ENCODE results near the gene HDLBP. TPM values are rescaled to one million over a fixed set of nuclear protein-coding genes. Genes with fewer than 3 reads are reported as not detected.
A peak's percentile ranks its signal among the peaks of the same experiment; 100 is the strongest.
"Not testable (repeated sequence)": the region's sequence is repeated elsewhere in the genome, so short reads cannot be mapped to it uniquely, and the experiment has no call there.

The HDLBP gene
- polyA plus RNA-seq, 10 donors = 325 to 426 (median 361) TPM

DNA sequence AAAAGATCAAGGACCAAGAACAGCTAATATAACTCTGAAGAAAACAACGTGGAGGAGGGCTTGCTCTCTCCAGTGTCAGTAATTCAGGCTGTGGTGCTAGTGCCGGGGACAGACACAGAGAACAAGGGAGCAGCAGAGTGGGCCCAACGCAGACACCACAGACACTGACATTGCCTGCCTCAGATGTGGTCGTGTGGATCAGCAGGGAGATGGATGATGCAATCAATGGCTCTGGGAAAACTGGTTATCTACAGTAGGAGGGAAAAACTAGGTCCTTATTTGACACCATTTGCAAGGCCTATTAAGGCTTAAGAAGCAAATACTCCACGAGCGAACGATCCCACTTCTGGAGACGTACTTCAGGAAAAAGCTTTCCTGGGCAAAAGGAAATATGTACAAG lies 36.1 kb downstream of the HDLBP start:
- no peak for DNase-seq

- not testable (repeated sequence) for DNase-seq
Measured at GRCh38 chr2:241278306-241278705, 37.2 kb downstream of the HDLBP start.

DNA sequence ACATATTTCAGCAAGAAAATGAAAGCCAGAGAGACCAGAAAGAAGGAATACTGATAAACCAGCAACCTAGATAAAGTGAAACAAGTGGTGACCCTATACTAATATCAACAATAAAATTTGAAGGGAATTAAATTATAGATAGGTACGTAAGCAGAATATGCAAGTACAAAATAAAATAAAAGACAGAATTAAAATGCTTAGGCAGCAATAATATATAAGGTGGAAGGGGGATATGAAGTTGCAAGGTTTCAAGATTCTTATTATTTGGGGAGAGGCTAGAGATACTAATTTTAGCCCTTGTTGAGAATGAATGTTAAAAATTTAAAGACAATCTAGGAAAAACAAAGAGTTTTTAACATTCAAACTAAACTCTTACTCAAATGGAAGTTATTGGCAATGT lies 39.6 kb downstream of the HDLBP start:
- DNase-seq = no peak

GRCh38 chr2:241275504-241275903 lies 40.0 kb downstream of the HDLBP start:
- no peak for DNase-seq

DNA sequence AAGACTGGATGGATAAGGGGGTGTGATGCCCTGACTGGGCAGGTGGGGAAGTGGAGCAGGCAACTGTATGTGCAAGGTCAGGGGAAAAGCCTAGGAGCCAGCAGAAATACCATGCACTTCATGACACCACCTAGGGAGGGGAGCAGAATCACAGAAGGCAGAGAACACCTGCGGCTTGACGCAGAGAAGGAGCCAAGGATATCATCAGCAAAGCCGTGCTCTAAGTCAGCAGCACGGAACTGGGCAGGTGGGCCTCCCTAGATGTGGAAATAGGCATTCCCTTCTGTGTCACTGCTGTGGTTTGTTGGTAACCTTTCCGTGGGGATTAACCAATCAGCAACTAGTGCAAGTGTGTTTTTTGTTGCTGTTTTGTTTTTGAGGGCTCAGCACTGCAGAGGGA lies 41.3 kb downstream of the HDLBP start:
- DNase-seq = no peak

GRCh38 chr2:241273210-241274020 lies 42.1 kb downstream of the HDLBP start:
- DNase-seq = peak in 1 of 3 donors; percentile 33

DNA sequence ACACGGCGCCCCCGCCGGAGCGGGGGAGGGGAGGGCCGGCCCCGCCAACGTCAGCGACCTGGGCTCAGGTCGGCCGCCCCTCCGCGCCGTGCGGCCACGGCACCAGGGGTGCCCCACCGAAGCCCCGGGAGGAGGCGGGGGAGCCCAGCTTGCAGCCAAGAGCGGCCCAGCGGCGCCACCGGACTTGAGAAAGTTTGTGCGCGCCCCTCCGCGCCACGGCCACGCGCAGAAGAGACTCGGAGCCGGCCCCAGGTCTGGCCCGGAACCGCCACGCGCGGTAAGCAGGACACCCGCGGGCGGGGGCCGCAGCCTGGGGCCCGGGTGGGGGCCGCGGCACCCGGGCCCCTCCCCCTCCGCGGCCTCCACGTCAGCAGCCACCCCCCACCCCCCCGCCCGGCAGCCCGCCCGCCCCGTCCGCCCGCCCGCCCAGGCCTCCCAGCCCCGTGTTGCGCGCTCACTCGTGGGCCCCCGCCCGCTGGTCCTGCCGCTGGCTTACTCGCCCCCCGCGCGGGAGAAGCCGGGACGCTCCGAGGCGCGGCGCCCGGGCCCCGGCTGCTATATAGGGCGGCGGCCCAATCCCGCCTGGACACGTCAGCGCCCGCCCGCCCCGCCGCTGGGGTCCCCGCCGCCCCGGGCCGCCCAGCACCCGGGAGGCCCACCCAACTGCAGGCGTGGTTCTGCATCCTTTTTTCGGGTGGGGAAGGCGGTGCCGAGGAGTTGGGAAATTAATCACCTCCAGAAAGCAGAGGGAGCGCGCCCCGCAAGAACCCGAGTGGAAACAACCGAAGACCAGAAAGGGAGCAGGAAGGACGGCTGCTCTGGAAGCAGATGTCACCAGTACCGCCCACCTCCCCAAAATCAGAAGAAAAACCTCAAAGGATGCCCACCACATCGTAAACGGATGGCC lies 42.9 kb downstream of the HDLBP start:
- DNase-seq = peak; percentile 73 to 90 (median 79)

- peak; percentile 74 to 92 (median 83) for DNase-seq
Measured at GRCh38 chr2:241271706-241272302, 43.7 kb downstream of the HDLBP start.

- no peak for DNase-seq
Measured at GRCh38 chr2:241270531-241270930, 44.9 kb downstream of the HDLBP start.

DNA sequence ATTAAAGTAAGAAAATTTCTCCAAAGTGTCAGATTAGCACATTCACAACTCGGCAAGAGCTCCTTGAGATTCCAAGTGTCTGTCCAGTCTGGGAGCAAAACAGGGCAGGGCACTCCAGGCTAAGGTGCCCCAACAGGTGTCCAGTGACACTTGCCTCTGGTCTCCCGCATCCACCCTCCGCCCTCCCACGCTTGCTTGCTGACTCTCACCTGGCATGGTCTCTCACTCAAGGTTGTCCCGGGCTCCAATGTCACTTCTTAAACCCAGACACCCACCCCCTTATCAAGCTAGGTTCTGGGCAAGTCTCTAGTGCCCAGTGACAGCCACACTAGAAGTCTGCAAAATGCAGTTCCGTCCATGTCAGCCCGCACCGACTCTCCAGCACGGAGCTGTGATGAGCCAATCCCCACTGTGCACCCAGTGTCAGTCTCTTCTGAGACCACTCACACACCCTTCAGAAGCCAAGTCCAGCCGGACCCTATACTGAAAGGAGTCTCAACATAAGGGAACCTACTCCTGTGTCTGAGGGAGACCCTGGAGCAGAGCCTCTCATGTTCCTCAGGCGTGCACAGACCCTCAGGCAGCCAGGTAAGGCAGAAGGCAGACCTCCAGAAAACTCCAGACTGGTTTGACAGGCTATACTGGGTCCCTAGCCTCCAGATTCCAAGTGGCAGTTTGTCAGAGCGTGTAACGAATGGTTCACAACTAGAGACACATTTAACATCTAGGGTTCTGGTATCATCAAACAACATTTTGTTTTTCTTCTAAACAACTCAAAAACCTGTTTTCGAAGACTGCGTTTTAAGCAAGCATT lies 45.6 kb downstream of the HDLBP start:
- no peak for DNase-seq

GRCh38 chr2:241268716-241269445 lies 46.6 kb downstream of the HDLBP start:
- DNase-seq = no peak

GRCh38 chr2:241268306-241268705 lies 47.2 kb downstream of the HDLBP start:
- DNase-seq = no peak

- DNase-seq = no peak
Measured at GRCh38 chr2:241267249-241268067, 48.0 kb downstream of the HDLBP start.

- DNase-seq = no peak
Measured at GRCh38 chr2:241265506-241265905, 50.0 kb downstream of the HDLBP start.

- no peak for DNase-seq
Measured at GRCh38 chr2:241263061-241263460, 52.4 kb downstream of the HDLBP start.

GRCh38 chr2:241261628-241262027 lies 53.8 kb downstream of the HDLBP start:
- no peak for DNase-seq

DNA sequence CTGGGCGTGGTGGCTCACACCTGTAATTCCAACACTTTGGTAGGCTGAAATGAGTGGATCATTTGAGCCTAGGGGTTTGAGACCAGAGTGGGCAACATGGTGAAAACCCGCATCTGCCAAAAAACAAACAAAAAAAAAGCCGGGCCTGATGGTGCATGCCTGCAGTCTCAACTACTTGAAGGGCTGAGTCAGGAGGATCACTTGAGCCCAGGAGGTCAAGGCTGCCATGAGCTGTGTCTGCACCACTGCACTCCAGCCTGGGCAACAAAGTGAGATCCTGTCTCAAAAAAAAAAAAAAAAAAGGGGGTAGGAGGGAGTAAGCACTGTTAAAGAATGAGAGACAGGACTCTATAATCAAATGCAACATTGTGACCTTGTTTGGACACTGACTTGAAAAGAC lies 54.6 kb downstream of the HDLBP start:
- no peak for DNase-seq

DNA sequence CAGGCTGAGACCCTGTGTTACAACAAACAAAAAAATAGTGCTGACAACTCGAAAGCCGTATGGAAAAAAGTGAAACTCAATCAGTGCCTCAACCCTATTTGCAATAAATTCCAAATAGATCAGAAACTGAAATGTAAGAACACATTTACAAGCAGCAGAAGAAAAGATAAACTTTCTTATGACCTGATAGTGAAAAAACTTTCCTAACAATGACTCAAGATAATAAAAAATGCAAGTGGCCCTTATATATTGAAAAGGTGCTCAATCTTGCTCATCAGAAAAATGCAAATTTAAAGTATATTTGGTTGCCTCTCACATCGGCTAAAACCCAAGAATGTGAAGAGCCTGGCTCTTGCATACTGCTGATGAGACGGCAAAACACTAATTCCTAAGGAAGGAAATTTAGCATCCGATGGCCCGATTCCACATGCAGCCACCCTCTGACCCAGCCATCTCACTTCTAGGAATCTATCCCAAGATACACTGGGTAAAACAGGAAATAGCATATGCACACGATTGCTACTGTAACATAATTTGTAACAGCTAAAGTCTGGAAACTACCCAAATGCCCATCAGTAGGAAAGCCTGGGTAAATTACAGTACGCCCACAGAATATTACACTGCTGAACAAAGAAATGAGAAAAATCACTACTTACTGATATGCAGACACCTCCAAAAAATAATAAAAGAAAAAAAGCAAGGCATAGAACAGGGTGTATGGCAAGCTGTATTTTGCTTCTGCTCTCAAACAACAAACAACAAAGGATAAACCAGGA lies 56.8 kb downstream of the HDLBP start:
- no peak for DNase-seq

GRCh38 chr2:241257419-241258032 lies 57.9 kb downstream of the HDLBP start:
- no peak for DNase-seq
